Endothelial cell (in vitro differentiated cells): Measurements from ENCODE around the gene PAH. TPM values are rescaled to one million over a fixed set of nuclear protein-coding genes. Genes with fewer than 3 reads are reported as not detected.

Experiments
- DNase-seq: peaks from one replicate; pipeline ENCODE4 v3.0.0; 2021; ENCODE audit warnings: low spot score
- H3K27ac Mint-ChIP-seq: one replicate; pipeline ENCODE4 v1.8.0; 2021; ENCODE audit warnings: mixed read lengths, inconsistent platforms; ENCODE audit not compliant: unreplicated experiment
- H3K27me3 Mint-ChIP-seq: one replicate; pipeline ENCODE4 v1.8.0; 2021; ENCODE audit warnings: mild to moderate bottlenecking, moderate library complexity, mixed read lengths, inconsistent platforms; ENCODE audit not compliant: unreplicated experiment
- H3K36me3 Mint-ChIP-seq: one replicate; pipeline ENCODE4 v1.8.0; 2021; ENCODE audit warnings: mild to moderate bottlenecking, low read depth, mixed read lengths, inconsistent platforms; ENCODE audit not compliant: unreplicated experiment
- H3K4me1 Mint-ChIP-seq: one replicate; pipeline ENCODE4 v1.8.0; 2021; ENCODE audit warnings: mild to moderate bottlenecking, mixed read lengths, inconsistent platforms; ENCODE audit not compliant: unreplicated experiment
- H3K4me3 Mint-ChIP-seq: one replicate; pipeline ENCODE4 v1.8.0; 2021; ENCODE audit warnings: mild to moderate bottlenecking, mixed read lengths, inconsistent platforms; ENCODE audit not compliant: unreplicated experiment
- H3K9me3 Mint-ChIP-seq: one replicate; pipeline ENCODE4 v1.8.0; 2021; ENCODE audit warnings: mixed read lengths, inconsistent platforms; ENCODE audit not compliant: unreplicated experiment
- CTCF ChIP-seq: fragments of 200-600 bp; sonication (generic); IDR thresholded peaks from one replicate; pipeline ENCODE4 v1.5.0; 2021; ENCODE audit warnings: antibody characterized with exemption; ENCODE audit not compliant: unreplicated experiment
- total RNA-seq: library from RNA; stranded (reverse); fragmentation: NEBNext Ultra II Directional; extraction: Animal tissue kit (Norgen Biotek cat#: 25700); gene quantifications from one replicate; pipeline ENCODE4 v1.2.1, GENCODE V29; 2021; ENCODE audit not compliant: unreplicated experiment

Gene PAH
- total RNA-seq, 1 donor from 2014 or later, result not detected

- Mint-ChIP-seq H3K4me1 (no peaks in the 10 kb centered on the region), H3K36me3 (no peaks in the 10 kb centered on the region), H3K9me3 (no peaks in the 10 kb centered on the region), H3K4me3 (no peak overlapping the region), H3K27ac (no peak overlapping the region), H3K27me3 (no peaks in the 10 kb centered on the region)
- no peak for DNase-seq
- peak; percentile 90 for TF ChIP-seq CTCF
These were observed 100.1 kb downstream of the PAH start for GRCh38 chr12:102816816-102817434.

DNA sequence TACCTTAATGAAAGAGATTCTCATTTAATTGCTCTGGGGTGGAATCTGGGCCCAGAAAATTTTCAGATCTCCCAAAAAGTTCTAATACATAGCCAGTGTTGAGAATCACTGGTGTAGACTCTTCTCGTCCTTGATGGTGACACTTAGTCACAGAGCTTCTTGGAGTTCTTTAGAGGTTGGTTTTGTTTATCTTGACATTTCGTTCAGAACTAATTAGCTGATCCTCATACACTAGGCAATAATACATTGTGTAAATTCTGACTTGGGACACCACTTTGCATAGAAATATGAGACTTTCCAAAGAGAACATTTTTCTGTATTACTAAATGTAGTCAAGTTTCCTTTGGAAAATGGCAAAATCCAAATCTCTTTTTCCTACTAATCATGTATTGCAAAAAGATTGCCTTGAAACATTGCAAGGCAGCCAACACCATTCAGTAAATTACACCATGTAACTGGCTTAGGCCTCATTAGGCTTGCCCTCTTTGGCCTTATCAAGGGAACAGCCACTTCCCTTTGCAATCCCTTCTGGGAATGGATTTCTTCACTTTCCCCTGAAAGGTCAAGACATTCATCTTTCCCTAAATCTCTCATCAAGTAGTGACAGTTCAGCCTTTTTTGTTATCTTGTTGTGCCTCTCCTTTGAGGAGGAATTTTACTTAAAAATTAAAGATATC is 102.2 kb downstream of the PAH start:
- TF ChIP-seq CTCF, result no peak

GRCh38 chr12:102812344-102812743 is 104.7 kb downstream of the PAH start:
- no peak for TF ChIP-seq CTCF
- Mint-ChIP-seq H3K4me3 (no peak overlapping the region), H3K27ac (no peak overlapping the region), H3K9me3 (no peaks in the 10 kb centered on the region), H3K36me3 (no peaks in the 10 kb centered on the region), H3K27me3 (no peaks in the 10 kb centered on the region), H3K4me1 (no peaks in the 10 kb centered on the region)
- DNase-seq, result no peak

More for the DNA sequence above, 102.2 kb downstream of the PAH start:
- no peaks in the 10 kb centered on the region for H3K9me3 Mint-ChIP-seq
- DNase-seq, result no peak
- no peaks in the 10 kb centered on the region for H3K36me3 Mint-ChIP-seq
- H3K4me3 Mint-ChIP-seq, result no peak overlapping the region
- no peaks in the 10 kb centered on the region for H3K27me3 Mint-ChIP-seq
- H3K27ac Mint-ChIP-seq, result no peak overlapping the region
- H3K4me1 Mint-ChIP-seq, result no peaks in the 10 kb centered on the region

- Mint-ChIP-seq H3K4me1 (no peaks in the 10 kb centered on the region), H3K4me3 (no peak overlapping the region), H3K27ac (no peak overlapping the region), H3K36me3 (no peaks in the 10 kb centered on the region), H3K9me3 (no peaks in the 10 kb centered on the region), H3K27me3 (no peaks in the 10 kb centered on the region)
- peak; percentile 58 for TF ChIP-seq CTCF
- peak; percentile 58 for DNase-seq
These were observed 105.8 kb downstream of the PAH start for GRCh38 chr12:102811110-102811737.

DNA sequence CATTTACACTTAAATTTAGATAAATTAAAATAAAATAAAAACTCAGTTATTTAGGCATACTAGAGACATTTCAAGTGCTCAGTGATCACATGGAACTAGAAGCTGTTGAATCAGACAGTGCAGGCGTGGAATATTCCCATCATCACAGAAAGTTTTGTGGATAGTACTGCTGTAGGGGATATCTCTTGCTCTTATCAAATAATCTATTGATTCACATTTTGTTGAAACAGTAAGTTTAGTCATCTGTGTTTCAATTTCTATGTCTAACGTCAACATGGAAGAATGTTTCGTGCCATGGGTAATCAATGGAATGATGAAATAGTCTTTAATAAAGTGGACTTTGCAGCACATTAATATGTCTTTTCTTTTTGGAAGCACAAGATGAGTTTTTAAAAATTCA is 108.6 kb downstream of the PAH start:
- no peaks in the 10 kb centered on the region for H3K4me1 Mint-ChIP-seq
- no peak for TF ChIP-seq CTCF
- no peak overlapping the region for H3K27ac Mint-ChIP-seq
- no peak overlapping the region for H3K4me3 Mint-ChIP-seq
- no peak for DNase-seq
- no peaks in the 10 kb centered on the region for H3K36me3 Mint-ChIP-seq
- H3K9me3 Mint-ChIP-seq, result no peaks in the 10 kb centered on the region
- H3K27me3 Mint-ChIP-seq, result no peaks in the 10 kb centered on the region
